Upper lobe of left lung (tissue), 4 donors: ENCODE measurements around the gene MUC13.

Experiments used
- CTCF ChIP-seq, 6 experiments: fragments of 450-650 bp in 4 of 6; fragments of 200-600 bp in 2 of 6; sonication (generic) in 2 of 6; IDR thresholded peaks; one replicate each; pipeline ENCODE4 v1.5.1; 2016 to 2019; ENCODE audit warnings: antibody characterized with exemption in 6 of 6
- POLR2A ChIP-seq, 4 donors: fragments of 450-650 bp; IDR thresholded peaks; one replicate each; pipeline ENCODE4 v1.5.1; 2016 to 2017; ENCODE audit warnings: antibody characterized with exemption in 4 of 4, mild to moderate bottlenecking in 2 of 4

DNA sequence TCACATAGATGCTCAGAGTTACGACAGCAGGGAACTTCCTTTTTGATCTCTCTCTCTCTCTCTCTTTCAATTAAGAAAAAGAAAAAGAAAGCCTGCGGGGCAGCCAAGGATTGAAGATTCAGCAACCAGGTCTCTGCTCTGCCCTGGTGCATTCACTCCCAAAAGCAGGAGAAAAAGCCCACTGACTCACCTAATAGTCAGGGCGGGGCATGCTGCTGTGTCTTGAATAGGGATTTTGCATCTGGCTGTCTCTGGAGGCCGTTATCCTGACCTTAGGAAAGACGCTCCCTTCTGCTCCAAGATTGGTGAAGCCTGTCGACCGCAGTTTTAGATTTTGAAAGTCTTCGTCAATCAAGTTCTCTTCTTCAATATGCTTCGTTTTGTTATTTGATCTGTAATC is 26.6 kb downstream of the MUC13 start:
- TF ChIP-seq CTCF (IDR thresholded peaks at IDR 0.05) (no peak), POLR2A (IDR thresholded peaks at IDR 0.05) (no peak)
